ENCODE data around the gene DEPDC5.

DNA sequence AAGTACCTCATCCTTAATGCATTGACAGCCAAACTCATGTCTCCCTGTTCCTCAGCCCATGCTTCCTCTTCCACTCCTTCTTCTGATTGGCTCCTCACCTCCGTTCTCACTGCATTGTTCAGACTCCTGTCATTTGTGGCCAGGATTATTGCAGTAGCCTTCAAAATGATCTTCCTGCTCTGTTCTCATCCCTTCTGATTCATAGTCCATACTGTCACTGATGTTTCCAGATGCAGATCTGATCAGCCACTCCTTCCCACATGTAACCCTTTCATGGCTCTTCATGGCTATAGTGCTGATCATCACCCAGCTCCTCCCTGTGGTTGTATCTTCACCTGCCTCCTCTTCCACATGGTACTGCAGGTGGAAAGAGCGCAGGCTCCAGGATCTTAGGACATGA is 71.7 kb downstream of the DEPDC5 start:
- TF ChIP-seq, protein P1, sequence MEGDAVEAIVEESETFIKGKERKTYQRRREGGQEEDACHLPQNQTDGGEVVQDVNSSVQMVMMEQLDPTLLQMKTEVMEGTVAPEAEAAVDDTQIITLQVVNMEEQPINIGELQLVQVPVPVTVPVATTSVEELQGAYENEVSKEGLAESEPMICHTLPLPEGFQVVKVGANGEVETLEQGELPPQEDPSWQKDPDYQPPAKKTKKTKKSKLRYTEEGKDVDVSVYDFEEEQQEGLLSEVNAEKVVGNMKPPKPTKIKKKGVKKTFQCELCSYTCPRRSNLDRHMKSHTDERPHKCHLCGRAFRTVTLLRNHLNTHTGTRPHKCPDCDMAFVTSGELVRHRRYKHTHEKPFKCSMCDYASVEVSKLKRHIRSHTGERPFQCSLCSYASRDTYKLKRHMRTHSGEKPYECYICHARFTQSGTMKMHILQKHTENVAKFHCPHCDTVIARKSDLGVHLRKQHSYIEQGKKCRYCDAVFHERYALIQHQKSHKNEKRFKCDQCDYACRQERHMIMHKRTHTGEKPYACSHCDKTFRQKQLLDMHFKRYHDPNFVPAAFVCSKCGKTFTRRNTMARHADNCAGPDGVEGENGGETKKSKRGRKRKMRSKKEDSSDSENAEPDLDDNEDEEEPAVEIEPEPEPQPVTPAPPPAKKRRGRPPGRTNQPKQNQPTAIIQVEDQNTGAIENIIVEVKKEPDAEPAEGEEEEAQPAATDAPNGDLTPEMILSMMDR (IDR thresholded peaks at IDR 0.05): no peak
- TF ChIP-seq POLR2A (IDR thresholded peaks at IDR 0.05): no peak

Measured in breast epithelium (tissue), 3 donors.